H9 (cell line): ENCODE measurements around the gene RCSD1. TPM values are rescaled to one million over a fixed set of nuclear protein-coding genes. Genes with fewer than 3 reads are reported as not detected.

Source experiments
- DNase-seq: peaks from one replicate; pipeline ENCODE4 v3.0.0-alpha.2; 2017
- H2AFZ ChIP-seq: one replicate; pipeline ENCODE4 v1.6.1; 2013; ENCODE audit warnings: mild to moderate bottlenecking, low read length, control low read depth, moderate library complexity
- H2AK5ac ChIP-seq: 2 replicates; pipeline ENCODE4 v1.6.1; 2013; ENCODE audit warnings: low read length, control low read depth, mixed read lengths; ENCODE audit not compliant: insufficient read length
- H2BK120ac ChIP-seq: one replicate; pipeline ENCODE4 v1.6.1; 2013; ENCODE audit warnings: low read depth, mild to moderate bottlenecking, low read length, control low read depth, inconsistent platforms; ENCODE audit not compliant: poor library complexity, severe bottlenecking
- H2BK12ac ChIP-seq: 2 replicates; pipeline ENCODE4 v1.6.1; 2013; ENCODE audit warnings: low read length, control low read depth, mixed read lengths, low read depth; ENCODE audit not compliant: insufficient read length
- H2BK15ac ChIP-seq: 2 replicates; pipeline ENCODE4 v1.6.1; 2013; ENCODE audit warnings: low read depth, low read length, control low read depth
- H2BK20ac ChIP-seq: one replicate; pipeline ENCODE4 v1.6.1; 2013; ENCODE audit warnings: low read depth, mild to moderate bottlenecking, low read length, control low read depth, inconsistent platforms; ENCODE audit not compliant: poor library complexity, severe bottlenecking
- H2BK5ac ChIP-seq: 2 replicates; pipeline ENCODE4 v1.6.1; 2013; ENCODE audit warnings: low read length, control low read depth, mixed read lengths; ENCODE audit not compliant: insufficient read length
- H3K14ac ChIP-seq: 2 replicates; pipeline ENCODE4 v1.6.1; 2013; ENCODE audit warnings: low read length, control low read depth; ENCODE audit not compliant: insufficient read depth
- H3K18ac ChIP-seq: 2 replicates; pipeline ENCODE4 v1.6.1; 2013; ENCODE audit warnings: low read depth, mild to moderate bottlenecking, mixed read lengths, low read length, control low read depth; ENCODE audit not compliant: insufficient read length
- H3K23ac ChIP-seq: 2 replicates; pipeline ENCODE4 v1.6.1; 2013; ENCODE audit warnings: low read length, control low read depth, mixed read lengths, low read depth; ENCODE audit not compliant: insufficient read length
- H3K23me2 ChIP-seq: 2 replicates; pipeline ENCODE4 v1.6.1; 2013; ENCODE audit warnings: low read depth, mild to moderate bottlenecking, mixed read lengths, low read length, control low read depth; ENCODE audit not compliant: insufficient read length, poor library complexity, severe bottlenecking
- H3K27ac ChIP-seq: 2 replicates; pipeline ENCODE4 v1.5.1; 2013; ENCODE audit warnings: low read length, control low read depth, mixed read lengths, low read depth; ENCODE audit not compliant: insufficient read length
- H3K27me3 ChIP-seq: 2 replicates; pipeline ENCODE4 v1.6.1; 2013; ENCODE audit warnings: low read length, control low read depth, inconsistent platforms; ENCODE audit not compliant: insufficient read depth
- H3K4ac ChIP-seq: 2 replicates; pipeline ENCODE4 v1.6.1; 2013; ENCODE audit warnings: low read depth, mild to moderate bottlenecking, control low read depth, inconsistent platforms, low read length, moderate library complexity
- H3K4me1 ChIP-seq: 2 replicates; pipeline ENCODE4 v1.6.1; 2013; ENCODE audit warnings: low read length, control low read depth, inconsistent platforms; ENCODE audit not compliant: insufficient read depth
- H3K4me2 ChIP-seq: 2 replicates; pipeline ENCODE4 v1.6.1; 2013; ENCODE audit warnings: low read length, control low read depth, mixed read lengths; ENCODE audit not compliant: insufficient read length, insufficient read depth
- H3K56ac ChIP-seq: 2 replicates; pipeline ENCODE4 v1.6.1; 2013; ENCODE audit warnings: low read depth, mild to moderate bottlenecking, mixed read lengths, low read length, control low read depth; ENCODE audit not compliant: insufficient read length
- H3K79me1 ChIP-seq: 2 replicates; pipeline ENCODE4 v1.6.1; 2013; ENCODE audit warnings: low read depth, mild to moderate bottlenecking, moderate library complexity, low read length, control low read depth, inconsistent platforms; ENCODE audit not compliant: insufficient read depth, poor library complexity, severe bottlenecking
- H3K79me2 ChIP-seq: 2 replicates; pipeline ENCODE4 v1.6.1; 2013; ENCODE audit warnings: low read length, control low read depth, inconsistent platforms; ENCODE audit not compliant: insufficient read depth
- H3K9ac ChIP-seq: 2 replicates; pipeline ENCODE4 v1.6.1; 2013; ENCODE audit warnings: low read length, control low read depth, mixed read lengths; ENCODE audit not compliant: insufficient read length; ENCODE audit errors: extremely low read depth
- H3K9me3 ChIP-seq: one replicate; pipeline ENCODE4 v1.6.1; 2013; ENCODE audit warnings: low read depth, low read length, inconsistent platforms; ENCODE audit not compliant: control insufficient read depth
- H3T11ph ChIP-seq: one replicate; pipeline ENCODE4 v1.6.1; 2013; ENCODE audit warnings: mild to moderate bottlenecking, low read length, control low read depth, inconsistent platforms
- H4K20me1 ChIP-seq: one replicate; pipeline ENCODE4 v1.6.1; 2013; ENCODE audit not compliant: control insufficient read depth, insufficient read length, insufficient read depth
- H4K5ac ChIP-seq: 2 replicates; pipeline ENCODE4 v1.6.1; 2013; ENCODE audit warnings: low read depth, mild to moderate bottlenecking, mixed read lengths, low read length, control low read depth; ENCODE audit not compliant: insufficient read length
- H4K8ac ChIP-seq: replicated peaks from 2 replicates; pipeline ENCODE4 v1.6.1; 2013; ENCODE audit warnings: low read length, control low read depth, mixed read lengths, low read depth; ENCODE audit not compliant: insufficient read length
- H4K91ac ChIP-seq: 2 replicates; pipeline ENCODE4 v1.6.1; 2013; ENCODE audit warnings: low read depth, mild to moderate bottlenecking, moderate library complexity, mixed read lengths, low read length, control low read depth; ENCODE audit not compliant: insufficient read length
- H3K27ac Mint-ChIP-seq, 3 experiments: 2 replicates in 2 of 3; 3 replicates in 1 of 3; pipeline ENCODE4 v1.8.0; 2020 to 2021; ENCODE audit warnings: mixed read lengths in 3 of 3, mild to moderate bottlenecking in 1 of 3, moderate library complexity in 1 of 3
- H3K27me3 Mint-ChIP-seq: 2 replicates; pipeline ENCODE4 v1.8.0; 2021; ENCODE audit warnings: low read depth, mild to moderate bottlenecking, moderate library complexity, mixed read lengths
- H3K36me3 Mint-ChIP-seq, 3 experiments: 2 replicates in 2 of 3; 3 replicates in 1 of 3; pipeline ENCODE4 v1.8.0; 2020 to 2021; ENCODE audit warnings: low read depth in 3 of 3, mixed read lengths in 3 of 3; ENCODE audit not compliant: insufficient read depth in 1 of 3
- H3K4me1 Mint-ChIP-seq, 2 experiments: 2 replicates each; pipeline ENCODE4 v1.8.0; 2020; ENCODE audit warnings: mixed read lengths in 2 of 2
- H3K4me3 Mint-ChIP-seq, 2 experiments: 2 replicates in 1 of 2; 3 replicates in 1 of 2; pipeline ENCODE4 v1.8.0; 2020 to 2021; ENCODE audit warnings: mild to moderate bottlenecking in 2 of 2, mixed read lengths in 2 of 2, moderate library complexity in 1 of 2
- H3K9me3 Mint-ChIP-seq, 2 experiments: 2 replicates in 1 of 2; 3 replicates in 1 of 2; pipeline ENCODE4 v1.8.0; 2020; ENCODE audit warnings: mild to moderate bottlenecking in 2 of 2, mixed read lengths in 2 of 2, moderate library complexity in 1 of 2
- CTCF ChIP-seq: fragments of 200-600 bp; sonication (generic); conservative IDR thresholded peaks from 3 replicates; pipeline ENCODE4 v1.8.0; 2021; ENCODE audit warnings: antibody characterized with exemption, mild to moderate bottlenecking
- WGBS: extraction: QIAGEN DNeasy Blood & Tissue Kit; methylation state at CpG from one replicate; pipeline ENCODE4 v1.1.7; 2013; ENCODE audit warnings: missing lambda C conversion rate, low lambda C conversion rate, mixed read lengths; ENCODE audit not compliant: insufficient read length; ENCODE audit errors: extremely low coverage; 5-methylcytosine and 5-hydroxymethylcytosine counted together
- total RNA-seq: library from RNA; stranded (reverse); gene quantifications from 2 replicates; pipeline ENCODE4 v1.2.1, GENCODE V29; 2021

The RCSD1 gene
- total RNA-seq, 1 experiment from 2014 or later = 0.13 TPM

GRCh38 chr1:167617153-167618147, 12.6 kb upstream of the RCSD1 start:
- H3K4me2 ChIP-seq = no peak overlapping the region
- no peak overlapping the region for H4K91ac ChIP-seq
- H3K27ac ChIP-seq = no peak overlapping the region
- H3K56ac ChIP-seq = no peak overlapping the region
- H3K4me1 ChIP-seq = peaks cover 11% of the 10 kb centered on the region; the same call in 1 of the 2 replicates
- peaks cover 20 to 23% of the 10 kb centered on the region in 2 experiments for H3K4me1 Mint-ChIP-seq
- no peak overlapping the region for H3K9ac ChIP-seq
- no peaks in the 10 kb centered on the region for H3K23me2 ChIP-seq
- no peak overlapping the region for H3T11ph ChIP-seq
- no peak overlapping the region for H2AFZ ChIP-seq
- H3K23ac ChIP-seq = no peak overlapping the region
- peaks cover 7 to 11% (median 10%) of the 10 kb centered on the region in 3 experiments; a peak in 6 of 7 replicates for H3K36me3 Mint-ChIP-seq
- no peaks in the 10 kb centered on the region for H3K79me1 ChIP-seq
- no peak overlapping the region for H3K4me3 Mint-ChIP-seq
- no peak overlapping the region for H2BK120ac ChIP-seq
- H3K27me3 Mint-ChIP-seq = peaks cover 13% of the 10 kb centered on the region
- H3K79me2 ChIP-seq = no peaks in the 10 kb centered on the region
- no peak for DNase-seq
- H3K9me3 ChIP-seq = no peaks in the 10 kb centered on the region
- H3K9me3 Mint-ChIP-seq = peaks cover 13 to 15% of the 10 kb centered on the region in 2 experiments
- no peak overlapping the region for H3K4ac ChIP-seq
- no peaks in the 10 kb centered on the region for H3K27me3 ChIP-seq
- H3K18ac ChIP-seq = no peak overlapping the region
- no peaks in the 10 kb centered on the region for H4K20me1 ChIP-seq
- H4K8ac ChIP-seq = no peak overlapping the region
- H2BK12ac ChIP-seq = no peak overlapping the region
- H2AK5ac ChIP-seq = no peak overlapping the region
- peak overlapping the region in 1 of 3 experiments; percentile 62; a peak in 2 of 7 replicates for H3K27ac Mint-ChIP-seq
- no peak overlapping the region for H2BK5ac ChIP-seq
- H3K14ac ChIP-seq = no peak overlapping the region
- WGBS = no CpG with 5 or more reads among the region's 8 CpGs
- H4K5ac ChIP-seq = no peak overlapping the region
- H2BK20ac ChIP-seq = no peak overlapping the region
- no peak for TF ChIP-seq CTCF
- H2BK15ac ChIP-seq = no peak overlapping the region
